ENCODE results near the gene ACAN. TPM values are rescaled to one million over a fixed set of nuclear protein-coding genes. Genes with fewer than 3 reads are reported as not detected.

ACAN gene
- total and polyA plus RNA-seq, 2 of the 8 experiments (the other 6 are each of a cell fraction or from before 2014, with no cell fraction given) = 0.71 to 0.73 TPM

DNA sequence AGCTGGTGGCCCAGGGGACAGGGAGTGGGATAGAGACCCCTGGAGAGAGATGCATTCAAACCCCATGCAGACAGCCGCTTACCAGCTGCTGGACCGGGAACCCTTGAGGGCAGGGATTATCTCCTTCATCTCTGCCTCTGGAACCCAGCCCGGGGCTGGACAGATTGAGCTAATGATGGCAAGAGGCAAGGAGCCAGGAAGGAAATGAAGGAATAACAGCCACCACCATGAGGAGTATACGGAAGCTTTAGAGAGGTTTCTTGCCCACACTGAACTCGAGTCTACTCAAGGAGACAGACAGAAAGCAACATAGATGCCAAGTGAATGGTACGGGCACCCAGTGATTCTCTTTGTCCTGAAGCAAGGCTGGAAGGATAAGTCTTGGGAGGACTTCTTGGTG is 68.9 kb downstream of the ACAN start (continued):
- TF ChIP-seq, protein P1, sequence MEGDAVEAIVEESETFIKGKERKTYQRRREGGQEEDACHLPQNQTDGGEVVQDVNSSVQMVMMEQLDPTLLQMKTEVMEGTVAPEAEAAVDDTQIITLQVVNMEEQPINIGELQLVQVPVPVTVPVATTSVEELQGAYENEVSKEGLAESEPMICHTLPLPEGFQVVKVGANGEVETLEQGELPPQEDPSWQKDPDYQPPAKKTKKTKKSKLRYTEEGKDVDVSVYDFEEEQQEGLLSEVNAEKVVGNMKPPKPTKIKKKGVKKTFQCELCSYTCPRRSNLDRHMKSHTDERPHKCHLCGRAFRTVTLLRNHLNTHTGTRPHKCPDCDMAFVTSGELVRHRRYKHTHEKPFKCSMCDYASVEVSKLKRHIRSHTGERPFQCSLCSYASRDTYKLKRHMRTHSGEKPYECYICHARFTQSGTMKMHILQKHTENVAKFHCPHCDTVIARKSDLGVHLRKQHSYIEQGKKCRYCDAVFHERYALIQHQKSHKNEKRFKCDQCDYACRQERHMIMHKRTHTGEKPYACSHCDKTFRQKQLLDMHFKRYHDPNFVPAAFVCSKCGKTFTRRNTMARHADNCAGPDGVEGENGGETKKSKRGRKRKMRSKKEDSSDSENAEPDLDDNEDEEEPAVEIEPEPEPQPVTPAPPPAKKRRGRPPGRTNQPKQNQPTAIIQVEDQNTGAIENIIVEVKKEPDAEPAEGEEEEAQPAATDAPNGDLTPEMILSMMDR (IDR thresholded peaks at IDR 0.05; ENCODE audit: control extremely low read depth in 1 of 3, insufficient read depth in 1 of 3, low read depth in 1 of 3, low read length in 3 of 3) = no peak
- TF ChIP-seq EGR1 (IDR thresholded peaks at IDR 0.05; ENCODE audit: borderline replicate concordance, low read depth, low read length) (no peak), SIN3A (conservative IDR thresholded peaks at IDR 0.05 in 1 of 2, IDR thresholded peaks at IDR 0.05 in 1 of 2; ENCODE audit: low read depth in 1 of 2, low read length in 2 of 2) (no peak), PHF8 (conservative IDR thresholded peaks at IDR 0.05; ENCODE audit: low read depth, low read length) (no peak), YY1 (IDR thresholded peaks at IDR 0.05; ENCODE audit: low read depth, low read length) (no peak), SIX5 (IDR thresholded peaks at IDR 0.05; ENCODE audit: low read depth, low read length) (no peak), EZH2 (IDR thresholded peaks at IDR 0.05; ENCODE audit: low read depth, low read length, severe bottlenecking) (no peak), BRCA1 (IDR thresholded peaks at IDR 0.05; ENCODE audit: low read depth, low read length) (no peak), BACH1 (IDR thresholded peaks at IDR 0.05; ENCODE audit: low read length) (no peak)
